GM21619 (cell line): ENCODE measurements around the gene MIA.
A peak's percentile ranks its signal among the peaks of the same experiment; 100 is the strongest.
"Not testable (repeated sequence)": the region's sequence is repeated elsewhere in the genome, so short reads cannot be mapped to it uniquely, and the experiment has no call there.

Experiments used
- ATAC-seq: cut with Tn5 transposase; IDR thresholded peaks from one replicate; pipeline ENCODE4 v1.9.1; 2021; ENCODE audit not compliant: unreplicated experiment

MIA gene

GRCh38 chr19:40777937-40778705, 2.8 kb downstream of the MIA start, which contains the start of gene RAB4B:
TSS of gene RAB4B (plus strand) at chr19:40778247. CDS start at chr19:40778376, 129 bp downstream.
- ATAC-seq, result peak; percentile 51

GRCh38 chr19:40778706-40779284, 3.5 kb downstream of the MIA start:
- no peak for ATAC-seq

GRCh38 chr19:40780582-40780981, 5.3 kb downstream of the MIA start:
- no peak for ATAC-seq

- no peak for ATAC-seq
These were observed 5.8 kb downstream of the MIA start for GRCh38 chr19:40781140-40781539.

GRCh38 chr19:40783711-40784110, 8.4 kb downstream of the MIA start:
- ATAC-seq, result no peak

GRCh38 chr19:40784146-40784545, 8.8 kb downstream of the MIA start:
- ATAC-seq, result not testable (repeated sequence)

- ATAC-seq, result no peak
These were observed 10.2 kb downstream of the MIA start for GRCh38 chr19:40785526-40785925.

GRCh38 chr19:40786060-40787037, 11.0 kb downstream of the MIA start:
- no peak for ATAC-seq

GRCh38 chr19:40791349-40791748, 16.0 kb downstream of the MIA start:
- no peak for ATAC-seq

- ATAC-seq, result no peak
These were observed 16.7 kb downstream of the MIA start for GRCh38 chr19:40791996-40792395.

- no peak for ATAC-seq
These were observed 22.0 kb downstream of the MIA start for GRCh38 chr19:40797166-40797962.

GRCh38 chr19:40797963-40798682, 22.8 kb downstream of the MIA start:
- no peak for ATAC-seq

GRCh38 chr19:40798683-40799557, 23.6 kb downstream of the MIA start, which contains the start of gene EGLN2:
TSS of gene EGLN2 (plus strand) at chr19:40799191. CDS start at chr19:40800573, 1,382 bp downstream.
- peak; percentile 66 for ATAC-seq

GRCh38 chr19:40799558-40800338, 24.4 kb downstream of the MIA start:
- no peak for ATAC-seq

- ATAC-seq, result no peak
These were observed 25.1 kb downstream of the MIA start for GRCh38 chr19:40800339-40800996.

GRCh38 chr19:40800997-40801377, 25.7 kb downstream of the MIA start:
- ATAC-seq, result no peak

- ATAC-seq, result no peak
These were observed 26.3 kb downstream of the MIA start for GRCh38 chr19:40801426-40802299.
